ENCODE results near the gene ASTN2.

Gene ASTN2

DNA sequence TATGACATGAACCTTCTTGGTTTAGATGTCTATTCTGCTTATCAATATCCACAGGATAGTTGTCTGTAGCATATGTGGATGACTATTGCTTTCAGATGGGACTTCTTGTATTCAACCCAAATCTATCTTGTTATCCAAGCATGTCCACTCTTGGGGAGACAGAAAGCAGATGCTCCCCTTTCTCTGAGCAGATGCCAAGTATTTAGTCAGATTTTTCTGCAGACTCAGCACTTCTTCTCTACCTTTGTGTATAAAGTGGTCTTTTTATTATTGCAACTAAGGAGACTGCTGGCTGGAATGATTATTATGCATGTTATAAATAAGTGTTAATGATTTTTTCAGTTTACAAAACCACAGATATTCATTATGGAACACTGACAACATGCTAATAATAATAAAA lies 45.1 kb upstream of the ASTN2 start:
- Histone ChIP-seq H3K79me2 (ENCODE audit: insufficient read depth, low read depth) (no peaks in the 10 kb centered on the region), H3K27me3 (ENCODE audit: insufficient read depth, low read depth) (no peaks in the 10 kb centered on the region), H3K27ac (no peak overlapping the region), H3K4me2 (no peak overlapping the region), H3K36me3 (ENCODE audit: insufficient read depth) (no peaks in the 10 kb centered on the region), H3K4me3 (IDR thresholded peaks at IDR 0.05; ENCODE audit: insufficient read depth, low read depth, low read length) (no peak overlapping the region), H2AFZ (ENCODE audit: low read depth) (no peak overlapping the region), H3K9ac (no peak overlapping the region), H3K4me1 (ENCODE audit: low read depth, poor library complexity, severe bottlenecking) (no peaks in the 10 kb centered on the region), H4K20me1 (ENCODE audit: insufficient read depth) (no peaks in the 10 kb centered on the region)
- TF ChIP-seq, protein P1, sequence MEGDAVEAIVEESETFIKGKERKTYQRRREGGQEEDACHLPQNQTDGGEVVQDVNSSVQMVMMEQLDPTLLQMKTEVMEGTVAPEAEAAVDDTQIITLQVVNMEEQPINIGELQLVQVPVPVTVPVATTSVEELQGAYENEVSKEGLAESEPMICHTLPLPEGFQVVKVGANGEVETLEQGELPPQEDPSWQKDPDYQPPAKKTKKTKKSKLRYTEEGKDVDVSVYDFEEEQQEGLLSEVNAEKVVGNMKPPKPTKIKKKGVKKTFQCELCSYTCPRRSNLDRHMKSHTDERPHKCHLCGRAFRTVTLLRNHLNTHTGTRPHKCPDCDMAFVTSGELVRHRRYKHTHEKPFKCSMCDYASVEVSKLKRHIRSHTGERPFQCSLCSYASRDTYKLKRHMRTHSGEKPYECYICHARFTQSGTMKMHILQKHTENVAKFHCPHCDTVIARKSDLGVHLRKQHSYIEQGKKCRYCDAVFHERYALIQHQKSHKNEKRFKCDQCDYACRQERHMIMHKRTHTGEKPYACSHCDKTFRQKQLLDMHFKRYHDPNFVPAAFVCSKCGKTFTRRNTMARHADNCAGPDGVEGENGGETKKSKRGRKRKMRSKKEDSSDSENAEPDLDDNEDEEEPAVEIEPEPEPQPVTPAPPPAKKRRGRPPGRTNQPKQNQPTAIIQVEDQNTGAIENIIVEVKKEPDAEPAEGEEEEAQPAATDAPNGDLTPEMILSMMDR (conservative IDR thresholded peaks at IDR 0.05; ENCODE audit: low read depth, low read length), result no peak

DNA sequence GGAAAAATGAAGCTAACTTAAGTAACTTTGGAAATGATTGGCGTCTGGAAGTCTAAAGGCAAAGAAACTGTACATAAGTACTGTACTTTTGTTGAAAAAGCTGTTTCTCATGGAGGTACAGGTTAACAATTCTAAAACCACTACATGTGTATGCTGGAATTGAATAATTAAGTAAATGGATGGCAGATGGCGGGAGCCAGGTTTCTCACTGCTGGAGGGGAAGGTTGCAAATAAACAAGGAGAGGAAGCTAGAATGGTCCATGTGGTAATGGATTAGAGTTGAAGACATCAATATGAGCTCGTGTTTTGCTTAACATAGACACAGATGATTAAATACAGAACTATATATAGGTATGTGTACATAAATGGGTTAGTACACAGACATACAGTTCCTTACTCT lies 43.2 kb upstream of the ASTN2 start:
- H3K9ac ChIP-seq, result no peak overlapping the region
- H3K27ac ChIP-seq, result no peak overlapping the region
- H3K4me3 ChIP-seq (IDR thresholded peaks at IDR 0.05; ENCODE audit: insufficient read depth, low read depth, low read length), result no peak overlapping the region
- H3K79me2 ChIP-seq (ENCODE audit: insufficient read depth, low read depth), result no peaks in the 10 kb centered on the region
- no peak overlapping the region for H3K4me2 ChIP-seq
- no peaks in the 10 kb centered on the region for H4K20me1 ChIP-seq (ENCODE audit: insufficient read depth)
- H2AFZ ChIP-seq (ENCODE audit: low read depth), result no peak overlapping the region
- H3K4me1 ChIP-seq (ENCODE audit: low read depth, poor library complexity, severe bottlenecking), result no peaks in the 10 kb centered on the region
- TF ChIP-seq, protein P1 (conservative IDR thresholded peaks at IDR 0.05; ENCODE audit: low read depth, low read length), result no peak
- no peaks in the 10 kb centered on the region for H3K36me3 ChIP-seq (ENCODE audit: insufficient read depth)
- H3K27me3 ChIP-seq (ENCODE audit: insufficient read depth, low read depth), result no peaks in the 10 kb centered on the region

DNA sequence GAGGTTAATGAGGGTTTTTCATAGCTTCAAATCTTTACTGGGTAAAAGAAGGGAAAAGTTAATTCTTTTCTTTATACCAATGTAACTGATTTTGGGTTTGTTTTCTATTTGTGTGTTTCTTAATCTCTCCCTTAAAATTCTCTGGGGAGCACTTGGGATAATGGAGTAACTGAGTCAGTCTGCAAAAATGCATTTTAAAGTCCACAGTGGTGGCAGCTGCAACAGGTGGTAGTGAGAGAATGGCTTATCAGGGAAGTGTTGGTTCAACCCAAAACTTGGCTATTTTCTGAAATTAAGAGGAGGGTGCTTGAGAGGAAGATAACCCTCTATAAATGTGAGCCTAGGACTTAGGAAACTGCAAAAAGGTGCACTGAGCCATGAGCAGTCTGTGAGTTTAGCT lies 39.9 kb upstream of the ASTN2 start:
- no peaks in the 10 kb centered on the region for H3K79me2 ChIP-seq (ENCODE audit: insufficient read depth, low read depth)
- no peak overlapping the region for H3K4me2 ChIP-seq
- H3K4me1 ChIP-seq (ENCODE audit: low read depth, poor library complexity, severe bottlenecking), result no peaks in the 10 kb centered on the region
- H3K9ac ChIP-seq, result no peak overlapping the region
- H4K20me1 ChIP-seq (ENCODE audit: insufficient read depth), result no peaks in the 10 kb centered on the region
- no peaks in the 10 kb centered on the region for H3K36me3 ChIP-seq (ENCODE audit: insufficient read depth)
- TF ChIP-seq, protein P1 (conservative IDR thresholded peaks at IDR 0.05; ENCODE audit: low read depth, low read length), result no peak
- no peak overlapping the region for H3K27ac ChIP-seq
- no peaks in the 10 kb centered on the region for H3K27me3 ChIP-seq (ENCODE audit: insufficient read depth, low read depth)
- H3K4me3 ChIP-seq (IDR thresholded peaks at IDR 0.05; ENCODE audit: insufficient read depth, low read depth, low read length), result no peak overlapping the region
- H2AFZ ChIP-seq (ENCODE audit: low read depth), result no peak overlapping the region

DNA sequence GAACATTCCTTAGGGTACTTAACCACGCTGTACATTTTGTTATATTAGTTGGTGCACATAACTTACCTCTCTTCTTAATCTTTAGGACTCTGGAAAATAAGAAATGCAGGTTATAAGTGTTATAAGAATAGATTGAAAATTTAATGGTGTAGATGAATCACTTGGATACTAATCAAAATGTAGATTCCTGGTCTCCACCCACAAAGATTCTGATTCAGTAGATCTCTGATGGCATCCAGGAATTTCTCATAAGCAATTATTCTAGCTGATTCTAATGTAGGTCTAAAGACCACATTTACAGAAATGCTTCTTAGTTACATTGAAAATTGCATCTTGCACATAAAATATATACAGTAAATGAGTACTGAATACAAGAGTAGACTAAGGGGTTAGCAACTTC lies 38.9 kb upstream of the ASTN2 start:
- H3K27me3 ChIP-seq (ENCODE audit: insufficient read depth, low read depth), result no peaks in the 10 kb centered on the region
- no peak overlapping the region for H3K4me2 ChIP-seq
- H3K36me3 ChIP-seq (ENCODE audit: insufficient read depth), result no peaks in the 10 kb centered on the region
- H3K27ac ChIP-seq, result no peak overlapping the region
- H2AFZ ChIP-seq (ENCODE audit: low read depth), result no peak overlapping the region
- H4K20me1 ChIP-seq (ENCODE audit: insufficient read depth), result no peaks in the 10 kb centered on the region
- no peaks in the 10 kb centered on the region for H3K79me2 ChIP-seq (ENCODE audit: insufficient read depth, low read depth)
- H3K4me1 ChIP-seq (ENCODE audit: low read depth, poor library complexity, severe bottlenecking), result no peaks in the 10 kb centered on the region
- H3K9ac ChIP-seq, result no peak overlapping the region
- TF ChIP-seq, protein P1 (conservative IDR thresholded peaks at IDR 0.05; ENCODE audit: low read depth, low read length), result no peak
- H3K4me3 ChIP-seq (IDR thresholded peaks at IDR 0.05; ENCODE audit: insufficient read depth, low read depth, low read length), result no peak overlapping the region

DNA sequence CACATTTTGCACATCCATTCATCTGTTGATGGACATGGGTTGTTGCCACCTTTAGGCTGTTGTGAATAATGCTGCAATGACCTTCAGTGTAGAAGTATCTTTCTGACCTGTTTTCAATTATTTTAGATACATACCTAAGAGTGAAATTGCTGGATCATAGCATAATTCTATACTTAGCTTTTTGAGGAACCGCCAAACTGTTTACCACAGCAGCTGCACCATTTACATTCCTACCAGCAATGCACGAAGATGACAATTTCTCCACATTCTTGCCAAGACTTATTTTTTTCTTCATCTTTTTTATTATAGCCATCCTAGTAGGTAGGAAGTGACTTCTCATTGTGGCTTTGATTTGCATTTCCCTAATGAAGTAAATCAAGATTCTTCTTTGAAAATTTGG lies 36.5 kb upstream of the ASTN2 start:
- Histone ChIP-seq H3K4me2 (no peak overlapping the region), H3K9ac (no peak overlapping the region), H3K27ac (no peak overlapping the region), H3K79me2 (ENCODE audit: insufficient read depth, low read depth) (no peaks in the 10 kb centered on the region), H3K4me3 (IDR thresholded peaks at IDR 0.05; ENCODE audit: insufficient read depth, low read depth, low read length) (no peak overlapping the region), H3K4me1 (ENCODE audit: low read depth, poor library complexity, severe bottlenecking) (no peaks in the 10 kb centered on the region), H4K20me1 (ENCODE audit: insufficient read depth) (no peaks in the 10 kb centered on the region), H3K27me3 (ENCODE audit: insufficient read depth, low read depth) (no peaks in the 10 kb centered on the region), H3K36me3 (ENCODE audit: insufficient read depth) (no peaks in the 10 kb centered on the region), H2AFZ (ENCODE audit: low read depth) (no peak overlapping the region)
- TF ChIP-seq, protein P1 (conservative IDR thresholded peaks at IDR 0.05; ENCODE audit: low read depth, low read length), result no peak
